Keratinocyte (primary cell): ENCODE data around the gene HK2. TPM values are rescaled to one million over a fixed set of nuclear protein-coding genes. Genes with fewer than 3 reads are reported as not detected.

ENCODE experiments used
- DNase-seq: peaks from one replicate; pipeline ENCODE4 v3.0.0-alpha.2; 2011; ENCODE audit warnings: low read depth, missing footprints, low spot score
- FAIRE-seq: peaks from 2 replicates; lab custom pipeline; 2011; peaks lifted over from hg19 to GRCh38; lab: Jason Lieb, UNC
- H2AFZ ChIP-seq: 2 replicates; pipeline ENCODE4 v1.6.0; 2012; ENCODE audit warnings: low read length, control low read depth, inconsistent platforms; ENCODE audit not compliant: control insufficient read depth
- H3K27ac ChIP-seq: 2 replicates; pipeline ENCODE4 v1.5.1; 2011; ENCODE audit warnings: low read length; ENCODE audit not compliant: control insufficient read depth, insufficient read depth
- H3K27me3 ChIP-seq: 3 replicates; pipeline ENCODE4 v1.6.0; 2011; ENCODE audit warnings: low read length; ENCODE audit not compliant: control insufficient read depth, insufficient read depth; ENCODE audit errors: extremely low read depth
- H3K36me3 ChIP-seq, 2 experiments: 2 replicates in 1 of 2; 3 replicates in 1 of 2; pipeline ENCODE4 v1.5.1; 2011; ENCODE audit warnings: low read length in 2 of 2, mild to moderate bottlenecking in 1 of 2; ENCODE audit not compliant: control insufficient read depth in 2 of 2, insufficient read depth in 2 of 2; ENCODE audit errors: extremely low read depth in 1 of 2
- H3K4me1 ChIP-seq: 3 replicates; pipeline ENCODE4 v1.5.1; 2011; ENCODE audit warnings: low read length; ENCODE audit not compliant: control insufficient read depth, insufficient read depth; ENCODE audit errors: extremely low read depth
- H3K4me2 ChIP-seq: 3 replicates; pipeline ENCODE4 v1.6.0; 2011; ENCODE audit warnings: low read depth, low read length; ENCODE audit not compliant: control insufficient read depth, insufficient read depth; ENCODE audit errors: extremely low read depth
- H3K4me3 ChIP-seq, 3 experiments: fragments of 200-600 bp in 1 of 3; sonication (generic) in 1 of 3; 2 replicates in 2 of 3; 3 replicates in 1 of 3; pipeline ENCODE4 v1.5.1; 2011 to 2016; ENCODE audit warnings: low read length in 3 of 3, mild to moderate bottlenecking in 3 of 3, control low read depth in 2 of 3, inconsistent platforms in 1 of 3, low read depth in 1 of 3, mixed read lengths in 1 of 3, mixed run types in 1 of 3, moderate library complexity in 1 of 3; ENCODE audit not compliant: control insufficient read depth in 2 of 3, insufficient read depth in 2 of 3; ENCODE audit errors: extremely low read depth in 1 of 3
- H3K79me2 ChIP-seq: 2 replicates; pipeline ENCODE4 v1.6.0; 2012; ENCODE audit warnings: low read length; ENCODE audit not compliant: control insufficient read depth, insufficient read depth
- H3K9ac ChIP-seq: 3 replicates; pipeline ENCODE4 v1.6.0; 2011; ENCODE audit warnings: low read length; ENCODE audit not compliant: control insufficient read depth, insufficient read depth; ENCODE audit errors: extremely low read depth
- H3K9me1 ChIP-seq: 3 replicates; pipeline ENCODE4 v1.6.0; 2011; ENCODE audit warnings: low read length; ENCODE audit not compliant: control insufficient read depth, insufficient read depth; ENCODE audit errors: extremely low read depth
- H3K9me3 ChIP-seq: 2 replicates; pipeline ENCODE4 v1.5.1; 2012; ENCODE audit warnings: low read depth, low read length; ENCODE audit not compliant: control insufficient read depth
- H4K20me1 ChIP-seq: 3 replicates; pipeline ENCODE4 v1.6.0; 2011; ENCODE audit warnings: low read length; ENCODE audit not compliant: control insufficient read depth, insufficient read depth; ENCODE audit errors: extremely low read depth
- EZH2 ChIP-seq: IDR thresholded peaks from one replicate; pipeline ENCODE4 v1.6.1; 2012; ENCODE audit warnings: inconsistent platforms, mild to moderate bottlenecking, low read length, moderate library complexity
- dilution Hi-C: fragments of 300-500 bp; cut with MboI; formaldehyde crosslinking; loops from one replicate; pipeline ENCODE4 v1.7.0; 2020; ENCODE audit warnings: low sequenced_read_pairs; ENCODE audit not compliant: extremely low pct_ligation_motif_present
- polyA plus RNA-seq, 5 experiments: library from polyadenylated mRNA; depleted of rRNA in 3 of 5; stranded (reverse) in 3 of 5; stranded (forward) in 1 of 5; unstranded in 1 of 5; fragments of >200 nt; gene quantifications; 1 replicate in 1 of 5; 2 replicates in 3 of 5; 3 replicates in 1 of 5; pipeline versions ENCODE4 v1.2.1 to v1.2.3, GENCODE V29; 2011 to 2012; ENCODE audit warnings: missing spikeins in 2 of 5, low read depth in 1 of 5, low replicate concordance in 1 of 5
- TF ChIP-seq, protein P1 (sequence below), 3 experiments: IDR thresholded peaks in 1 of 3; conservative IDR thresholded peaks in 1 of 3; optimal IDR thresholded peaks in 1 of 3; 2 replicates in 2 of 3; 3 replicates in 1 of 3; pipeline versions ENCODE3 to v1.5.1; 2011; ENCODE audit warnings: low read length in 3 of 3, mild to moderate bottlenecking in 3 of 3, moderate library complexity in 2 of 3, control low read depth in 1 of 3, inconsistent platforms in 1 of 3; ENCODE audit not compliant: insufficient read depth in 2 of 3; ENCODE audit errors: extremely low read depth in 1 of 3

Gene HK2
- polyA plus RNA-seq, 1 donor (not counting 4 experiments of a cell fraction or from before 2014, with no cell fraction given): 27.1 TPM

DNA sequence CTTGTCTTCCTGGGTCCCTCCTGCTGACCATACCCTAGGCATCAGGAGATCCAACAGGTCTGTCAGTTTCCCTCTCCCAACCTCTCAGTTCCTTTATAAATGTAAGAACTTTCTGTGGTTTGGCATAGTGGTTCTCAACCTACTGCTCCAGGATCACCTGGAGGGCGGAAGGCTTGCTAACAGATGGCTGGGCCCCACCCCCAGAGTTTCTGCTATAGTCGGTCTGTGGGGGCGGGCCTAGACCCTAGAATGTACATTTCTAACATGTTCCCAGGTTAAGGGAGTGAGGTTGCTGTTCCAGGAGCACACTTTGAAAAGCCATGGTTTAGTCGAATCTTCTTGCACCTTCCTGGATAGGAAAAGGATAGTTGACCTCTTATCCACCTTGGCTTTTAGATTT lies 37.0 kb downstream of the HK2 start:
- Histone ChIP-seq H3K4me3 (no peak overlapping the region), H3K36me3 (peaks cover 12 to 34% of the 10 kb centered on the region in 2 experiments), H4K20me1 (peaks cover 6% of the 10 kb centered on the region), H3K4me1 (no peaks in the 10 kb centered on the region), H3K9me3 (no peaks in the 10 kb centered on the region), H2AFZ (no peak overlapping the region), H3K79me2 (peaks cover 20% of the 10 kb centered on the region), H3K27me3 (no peaks in the 10 kb centered on the region), H3K27ac (no peak overlapping the region), H3K4me2 (no peak overlapping the region), H3K9ac (no peak overlapping the region), H3K9me1 (no peaks in the 10 kb centered on the region)
- DNase-seq: no peak
- no peak for FAIRE-seq
- dilution Hi-C loops: loop anchor here (25.0 kb wide), 1 partner anchor 134 kb away; no protein-coding TSS in a partner anchor
- no peak for TF ChIP-seq EZH2
- TF ChIP-seq, protein P1, sequence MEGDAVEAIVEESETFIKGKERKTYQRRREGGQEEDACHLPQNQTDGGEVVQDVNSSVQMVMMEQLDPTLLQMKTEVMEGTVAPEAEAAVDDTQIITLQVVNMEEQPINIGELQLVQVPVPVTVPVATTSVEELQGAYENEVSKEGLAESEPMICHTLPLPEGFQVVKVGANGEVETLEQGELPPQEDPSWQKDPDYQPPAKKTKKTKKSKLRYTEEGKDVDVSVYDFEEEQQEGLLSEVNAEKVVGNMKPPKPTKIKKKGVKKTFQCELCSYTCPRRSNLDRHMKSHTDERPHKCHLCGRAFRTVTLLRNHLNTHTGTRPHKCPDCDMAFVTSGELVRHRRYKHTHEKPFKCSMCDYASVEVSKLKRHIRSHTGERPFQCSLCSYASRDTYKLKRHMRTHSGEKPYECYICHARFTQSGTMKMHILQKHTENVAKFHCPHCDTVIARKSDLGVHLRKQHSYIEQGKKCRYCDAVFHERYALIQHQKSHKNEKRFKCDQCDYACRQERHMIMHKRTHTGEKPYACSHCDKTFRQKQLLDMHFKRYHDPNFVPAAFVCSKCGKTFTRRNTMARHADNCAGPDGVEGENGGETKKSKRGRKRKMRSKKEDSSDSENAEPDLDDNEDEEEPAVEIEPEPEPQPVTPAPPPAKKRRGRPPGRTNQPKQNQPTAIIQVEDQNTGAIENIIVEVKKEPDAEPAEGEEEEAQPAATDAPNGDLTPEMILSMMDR (optimal IDR thresholded peaks at IDR 0.05 in 1 of 3, IDR thresholded peaks at IDR 0.05 in 1 of 3, conservative IDR thresholded peaks at IDR 0.05 in 1 of 3; ENCODE audit: extremely low read depth in 1 of 3, insufficient read depth in 2 of 3, low read length in 3 of 3): no peak

DNA sequence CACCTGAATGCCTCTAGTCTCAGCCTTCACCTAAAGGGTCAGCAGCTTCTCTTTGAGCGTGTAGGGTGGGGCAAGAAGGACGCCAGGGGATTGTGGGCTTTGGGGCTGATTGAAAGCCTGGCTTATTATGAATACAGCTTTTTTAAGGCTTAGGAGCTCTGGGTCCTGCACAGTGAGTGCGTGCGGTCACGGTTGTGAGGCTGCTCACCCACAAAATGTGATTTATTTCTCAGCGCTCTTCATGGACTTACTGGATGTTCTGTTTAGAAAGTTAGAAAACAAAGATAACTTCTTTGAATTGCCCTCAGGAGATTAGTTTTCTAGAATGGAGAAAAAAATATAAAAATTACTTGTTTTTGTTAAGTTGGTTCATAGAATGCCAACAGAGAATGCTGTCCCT lies 37.5 kb downstream of the HK2 start:
- Histone ChIP-seq H3K27me3 (no peaks in the 10 kb centered on the region), H3K9me1 (no peaks in the 10 kb centered on the region), H3K79me2 (peaks cover 15% of the 10 kb centered on the region), H4K20me1 (peaks cover 6% of the 10 kb centered on the region), H3K27ac (no peak overlapping the region), H2AFZ (no peak overlapping the region), H3K36me3 (peaks cover 14 to 30% of the 10 kb centered on the region in 2 experiments), H3K4me1 (no peaks in the 10 kb centered on the region), H3K9ac (no peak overlapping the region), H3K4me2 (no peak overlapping the region), H3K9me3 (no peaks in the 10 kb centered on the region), H3K4me3 (no peak overlapping the region)
- no peak for DNase-seq
- FAIRE-seq: no peak
- dilution Hi-C loops: loop anchor here (25.0 kb wide), 1 partner anchor 134 kb away; no protein-coding TSS in a partner anchor
- no peak for TF ChIP-seq EZH2

DNA sequence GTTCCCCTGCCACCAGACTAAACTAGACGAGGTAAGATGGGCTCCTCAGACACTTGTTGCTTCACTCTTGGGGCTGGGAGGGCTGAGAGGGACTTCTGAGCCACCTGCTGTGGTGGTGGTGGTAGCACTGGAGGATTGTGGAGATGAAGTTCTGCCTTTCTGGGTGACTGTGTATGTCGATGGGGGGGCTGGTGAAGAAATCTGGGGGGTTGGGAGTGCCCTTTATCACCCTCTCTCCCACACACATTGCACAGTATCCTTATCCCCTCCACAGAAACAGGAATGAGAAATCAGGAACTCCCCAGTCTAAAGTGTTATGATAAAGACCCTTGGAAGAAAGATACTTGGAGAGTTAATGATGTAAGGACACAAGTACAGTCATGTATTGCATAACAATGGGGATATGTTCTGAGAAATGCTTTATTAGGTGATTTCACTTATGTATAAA lies 38.5 kb downstream of the HK2 start:
- Histone ChIP-seq H3K9me3 (no peaks in the 10 kb centered on the region), H4K20me1 (peaks cover 3% of the 10 kb centered on the region), H2AFZ (no peak overlapping the region), H3K4me2 (no peak overlapping the region), H3K36me3 (peaks cover 16 to 37% of the 10 kb centered on the region in 2 experiments), H3K4me1 (no peaks in the 10 kb centered on the region), H3K27ac (no peak overlapping the region), H3K79me2 (peaks cover 12% of the 10 kb centered on the region), H3K9me1 (no peaks in the 10 kb centered on the region), H3K9ac (no peak overlapping the region), H3K4me3 (no peak overlapping the region), H3K27me3 (no peaks in the 10 kb centered on the region)
- no peak for DNase-seq
- TF ChIP-seq, protein P1 (optimal IDR thresholded peaks at IDR 0.05 in 1 of 3, IDR thresholded peaks at IDR 0.05 in 1 of 3, conservative IDR thresholded peaks at IDR 0.05 in 1 of 3; ENCODE audit: extremely low read depth in 1 of 3, insufficient read depth in 2 of 3, low read length in 3 of 3): no peak
- TF ChIP-seq EZH2: no peak
- dilution Hi-C loops: loop anchor here (25.0 kb wide), 1 partner anchor 135 kb away; no protein-coding TSS in a partner anchor
- no peak for FAIRE-seq
